Astrocyte (in vitro differentiated cells and primary cell): ENCODE data around the gene PKP1.

ENCODE experiments used
- CTCF ChIP-seq: IDR thresholded peaks from 2 replicates; pipeline ENCODE4 v1.5.1; 2011; ENCODE audit warnings: low read depth, mild to moderate bottlenecking, inconsistent platforms, low read length, moderate library complexity; ENCODE audit not compliant: insufficient read depth
- EZH2 ChIP-seq: IDR thresholded peaks from 2 replicates; pipeline ENCODE4 v1.6.1; 2012; ENCODE audit warnings: mild to moderate bottlenecking, low read length, inconsistent platforms; ENCODE audit not compliant: insufficient read depth

GRCh38 chr1:201354901-201355295, 71.6 kb downstream of the PKP1 start:
- TF ChIP-seq CTCF (no peak), EZH2 (no peak)
